Upper lobe of left lung (tissue), 6 donors: Measurements from ENCODE around the gene DNAH9. TPM values are rescaled to one million over a fixed set of nuclear protein-coding genes. Genes with fewer than 3 reads are reported as not detected.

Experiments
- ATAC-seq, 2 donors: fragments of 200-7000 bp; cut with Tn5 transposase; one replicate each; pipeline ENCODE4 v1.9.1; 2022; ENCODE audit warnings: mild to moderate bottlenecking in 2 of 2, moderate library complexity in 2 of 2; ENCODE audit not compliant: low FRiP score in 2 of 2
- DNase-seq, 2 donors: peaks; one replicate each; pipeline ENCODE4 v3.0.0-alpha.2; 2019 to 2020
- H3K27ac ChIP-seq, 4 donors: fragments of 200-600 bp; sonication (generic); one replicate each; pipeline ENCODE4 v1.5.1; 2016 to 2019
- H3K27me3 ChIP-seq, 4 donors: fragments of 200-600 bp; sonication (generic); one replicate each; pipeline ENCODE4 v1.5.1; 2017 to 2019
- H3K36me3 ChIP-seq, 4 donors: fragments of 200-600 bp; sonication (generic); one replicate each; pipeline ENCODE4 v1.5.1; 2016 to 2019
- H3K4me1 ChIP-seq, 4 donors: fragments of 200-600 bp; sonication (generic); one replicate each; pipeline ENCODE4 v1.5.1; 2018 to 2019
- H3K4me3 ChIP-seq, 4 donors: fragments of 200-600 bp; sonication (generic); one replicate each; pipeline ENCODE4 v1.5.1; 2017 to 2019; ENCODE audit warnings: mild to moderate bottlenecking in 2 of 4, moderate library complexity in 1 of 4
- H3K9me3 ChIP-seq, 4 donors: fragments of 200-600 bp; sonication (generic); one replicate each; pipeline ENCODE4 v1.5.1; 2018 to 2019
- CTCF ChIP-seq, 6 experiments: fragments of 450-650 bp in 4 of 6; fragments of 200-600 bp in 2 of 6; sonication (generic) in 2 of 6; IDR thresholded peaks; one replicate each; pipeline ENCODE4 v1.5.1; 2016 to 2019; ENCODE audit warnings: antibody characterized with exemption in 6 of 6
- EP300 ChIP-seq, 4 donors: sonication (generic); formaldehyde crosslinking; IDR thresholded peaks; one replicate each; pipeline ENCODE4 v1.5.1; 2017; ENCODE audit warnings: antibody characterized with exemption in 4 of 4, control low read depth in 2 of 4
- POLR2A ChIP-seq, 4 donors: fragments of 450-650 bp; IDR thresholded peaks; one replicate each; pipeline ENCODE4 v1.5.1; 2016 to 2017; ENCODE audit warnings: antibody characterized with exemption in 4 of 4, mild to moderate bottlenecking in 2 of 4
- POLR2AphosphoS5 ChIP-seq, 2 donors: sonication (generic); formaldehyde crosslinking; IDR thresholded peaks; one replicate each; pipeline ENCODE4 v1.5.1; 2017; ENCODE audit warnings: antibody characterized with exemption in 2 of 2
- WGBS, 2 donors: methylation state at CpG; one replicate each; pipeline ENCODE4 v1.1.5; 2017 to 2018; 5-methylcytosine and 5-hydroxymethylcytosine counted together
- total RNA-seq, 6 donors: library from RNA; depleted of rRNA in 4 of 6; stranded (reverse); fragments of >200 nt in 4 of 6; gene quantifications; one replicate each; pipeline versions ENCODE4 v1.1.0 to v1.2.1, GENCODE V29; 2016 to 2021
- donor health status: DM: no; HTN: no; CAD: no; lungs with moderate emphysema.
- donor health status: DM: no; HTN: yes; CAD: no; lungs with severe emphysema.

The DNAH9 gene
- total RNA-seq, 6 donors from 2014 or later: 0.92 to 42.6 (median 14.8) TPM

DNA sequence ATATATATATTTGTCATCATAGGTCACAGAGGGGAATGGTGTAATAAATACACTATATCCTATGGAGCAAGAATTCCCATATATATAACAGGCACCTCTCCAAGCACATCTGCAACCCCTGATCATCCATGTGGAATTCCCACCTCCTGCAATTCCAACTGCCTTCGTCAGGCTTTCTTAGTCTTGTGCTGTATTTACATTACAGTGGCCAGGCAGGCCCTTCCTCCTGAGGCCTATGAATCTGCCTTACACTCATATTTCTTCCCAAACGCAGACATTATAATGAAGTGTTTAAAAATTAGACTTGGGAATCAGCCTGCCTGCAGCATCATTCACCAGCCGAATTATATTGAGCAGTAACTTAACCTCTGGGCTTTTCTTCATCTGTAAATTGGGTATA, 19.3 kb upstream of the DNAH9 start:
- H3K36me3 ChIP-seq: no peaks in the 10 kb centered on the region
- no peak for TF ChIP-seq CTCF (IDR thresholded peaks at IDR 0.05)
- no peak for TF ChIP-seq POLR2A (IDR thresholded peaks at IDR 0.05)
- no peak for TF ChIP-seq EP300 (IDR thresholded peaks at IDR 0.05)
- no peak for TF ChIP-seq POLR2AphosphoS5 (IDR thresholded peaks at IDR 0.05)
- no peaks in the 10 kb centered on the region for H3K9me3 ChIP-seq
- H3K27me3 ChIP-seq: no peaks in the 10 kb centered on the region
- H3K4me3 ChIP-seq: no peak overlapping the region
- ATAC-seq (no peak), DNase-seq (no peak)
- no peaks in the 10 kb centered on the region for H3K4me1 ChIP-seq
- WGBS, 2 donors: 78% methylated on average over 3 of the region's 3 CpGs
- no peak overlapping the region for H3K27ac ChIP-seq

- Histone ChIP-seq H3K4me1 (no peaks in the 10 kb centered on the region), H3K36me3 (no peaks in the 10 kb centered on the region), H3K27me3 (no peaks in the 10 kb centered on the region), H3K4me3 (no peak overlapping the region), H3K9me3 (no peaks in the 10 kb centered on the region), H3K27ac (no peak overlapping the region)
- DNase-seq (no peak), ATAC-seq (no peak)
- 82 to 88% methylated on average over 3 of the region's 3 CpGs for WGBS, 2 donors
- no peak for TF ChIP-seq POLR2A (IDR thresholded peaks at IDR 0.05)
- TF ChIP-seq CTCF (IDR thresholded peaks at IDR 0.05): no peak
- TF ChIP-seq EP300 (IDR thresholded peaks at IDR 0.05): no peak
- TF ChIP-seq POLR2AphosphoS5 (IDR thresholded peaks at IDR 0.05): no peak
Observed at GRCh38 chr17:11580677-11581076, 17.6 kb upstream of the DNAH9 start.

DNA sequence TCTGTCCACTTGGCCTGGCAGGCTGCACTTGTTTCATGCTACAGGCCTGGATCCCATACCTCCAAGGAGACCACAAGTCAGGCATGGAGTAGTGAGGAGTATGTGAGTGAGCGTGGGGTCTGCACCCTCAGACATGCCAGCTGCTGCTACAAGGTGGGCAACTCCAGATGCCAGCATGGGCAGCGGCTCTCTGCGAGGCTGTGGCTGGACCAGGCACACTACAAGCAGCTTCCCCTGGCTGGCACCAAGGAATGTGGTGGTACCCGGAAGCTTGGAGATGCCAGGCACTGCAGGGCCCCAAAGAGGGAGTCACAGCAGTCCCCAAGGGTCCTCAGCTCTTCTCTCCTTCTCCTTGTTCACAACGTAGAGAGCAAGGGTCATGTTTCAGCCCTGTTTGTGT, 16.1 kb upstream of the DNAH9 start:
- H3K4me1 ChIP-seq: no peaks in the 10 kb centered on the region
- TF ChIP-seq POLR2A (IDR thresholded peaks at IDR 0.05) (no peak), CTCF (IDR thresholded peaks at IDR 0.05) (no peak), EP300 (IDR thresholded peaks at IDR 0.05) (no peak), POLR2AphosphoS5 (IDR thresholded peaks at IDR 0.05) (no peak)
- ATAC-seq: peak in 1 of 2 donors; percentile 47
- 92 to 99% methylated on average over 2 to 5 of the region's 5 CpGs for WGBS, 2 donors
- H3K9me3 ChIP-seq: no peaks in the 10 kb centered on the region
- no peak for DNase-seq
- H3K36me3 ChIP-seq: no peaks in the 10 kb centered on the region
- H3K27ac ChIP-seq: no peak overlapping the region
- H3K4me3 ChIP-seq: no peak overlapping the region
- no peaks in the 10 kb centered on the region for H3K27me3 ChIP-seq

DNA sequence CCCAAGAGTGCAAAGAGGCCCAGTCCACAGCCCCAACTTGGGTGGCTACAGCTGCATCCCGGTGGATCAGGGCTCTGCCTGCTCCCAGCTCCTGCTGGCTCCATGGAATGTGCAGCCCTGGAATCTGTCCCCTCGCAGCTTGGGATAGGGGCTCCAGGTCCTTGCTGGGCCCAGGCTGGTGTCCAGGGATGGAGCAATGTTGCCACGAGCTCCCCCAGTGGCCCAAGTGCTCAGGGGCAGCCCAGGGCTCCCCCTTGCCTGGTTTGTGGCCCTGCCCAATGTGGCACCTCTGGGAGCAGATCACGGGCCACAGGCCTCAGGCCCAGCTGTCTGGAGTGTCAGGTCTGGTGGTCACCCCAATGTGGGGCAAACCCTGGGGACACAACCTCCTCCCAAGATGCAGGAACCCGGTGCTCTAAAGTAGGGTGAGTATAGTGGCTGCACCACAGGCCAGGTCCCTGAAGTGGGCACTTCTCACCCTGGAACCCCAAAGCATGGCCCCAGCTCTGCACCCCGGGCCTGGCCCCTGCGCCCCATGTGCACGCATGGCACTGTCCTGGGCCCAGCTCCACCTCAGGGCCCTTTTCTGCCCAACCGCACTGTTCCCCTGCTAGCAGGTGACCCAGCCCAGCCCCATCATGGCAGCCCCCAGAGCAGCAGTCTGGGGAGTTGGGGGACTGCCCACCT, 14.8 kb upstream of the DNAH9 start:
- 75 to 90% methylated on average over 2 to 5 of the region's 9 CpGs for WGBS, 2 donors
- peak in 1 of 2 donors; percentile 52 for ATAC-seq

More for the DNA sequence above, 14.8 kb upstream of the DNAH9 start:
- H3K9me3 ChIP-seq: no peaks in the 10 kb centered on the region
- H3K4me3 ChIP-seq: no peak overlapping the region
- no peaks in the 10 kb centered on the region for H3K27me3 ChIP-seq
- TF ChIP-seq EP300 (IDR thresholded peaks at IDR 0.05) (no peak), POLR2A (IDR thresholded peaks at IDR 0.05) (no peak), POLR2AphosphoS5 (IDR thresholded peaks at IDR 0.05) (no peak), CTCF (IDR thresholded peaks at IDR 0.05) (no peak)
- peak in 1 of 2 donors; percentile 54 for DNase-seq
- no peaks in the 10 kb centered on the region for H3K36me3 ChIP-seq
- H3K4me1 ChIP-seq: no peaks in the 10 kb centered on the region
- H3K27ac ChIP-seq: no peak overlapping the region
